ENCODE results near the gene TOM1.

GRCh38 chr22:35335936-35336781 lies 36.5 kb downstream of the TOM1 start:
- TF ChIP-seq POLR2A (IDR thresholded peaks at IDR 0.05; ENCODE audit: low read length) (no peak), GATA1 (IDR thresholded peaks at IDR 0.05; ENCODE audit: low read depth, low read length) (no peak)
